ENCODE measurements around the gene HS6ST2.
"Not testable (repeated sequence)": the region's sequence is repeated elsewhere in the genome, so short reads cannot be mapped to it uniquely, and the experiment has no call there.

HS6ST2 gene

DNA sequence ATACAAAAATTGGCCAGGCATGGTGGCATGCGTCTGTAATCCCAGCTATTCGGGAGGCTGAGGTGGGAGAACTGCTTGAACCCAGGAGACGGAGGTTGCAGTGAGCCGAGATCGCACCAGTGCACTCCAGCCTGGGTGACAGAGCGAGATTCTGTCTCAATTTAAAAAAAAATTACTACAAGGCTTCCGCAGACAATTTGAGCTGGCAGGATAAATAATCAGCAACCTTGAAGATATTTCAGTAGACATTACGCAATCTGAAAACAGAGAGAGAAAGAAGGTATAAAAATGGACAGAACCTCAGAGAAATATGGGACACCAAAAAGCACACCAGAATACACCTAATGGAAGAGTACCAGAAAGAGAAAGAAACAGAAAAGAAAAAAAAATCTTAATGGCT, 25.3 kb downstream of the HS6ST2 start:
- no peak for DNase-seq

GRCh38 chrX:132924426-132924825, 34.0 kb downstream of the HS6ST2 start:
- no peak for DNase-seq

DNA sequence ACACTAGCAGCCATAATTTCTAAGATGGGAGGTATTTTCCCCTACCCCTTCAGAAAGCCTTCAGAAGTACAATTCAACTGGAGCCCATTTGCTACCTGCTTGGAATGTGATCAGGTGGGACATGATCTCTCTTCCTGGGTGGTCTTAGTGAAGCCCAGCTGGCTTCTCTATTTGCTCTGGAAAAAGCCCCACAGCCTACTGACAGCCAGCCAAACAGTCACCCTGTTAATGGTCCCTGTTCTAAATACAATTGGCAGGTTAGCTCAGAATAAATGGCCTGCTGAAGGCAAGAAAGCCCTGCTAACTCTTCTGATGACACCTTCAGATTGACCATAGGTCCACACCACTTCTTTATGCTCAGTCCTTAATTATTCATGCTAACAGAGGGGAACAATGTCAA, 39.9 kb downstream of the HS6ST2 start:
- DNase-seq: no peak

GRCh38 chrX:132916349-132916748, 42.1 kb downstream of the HS6ST2 start:
- no peak for DNase-seq

DNA sequence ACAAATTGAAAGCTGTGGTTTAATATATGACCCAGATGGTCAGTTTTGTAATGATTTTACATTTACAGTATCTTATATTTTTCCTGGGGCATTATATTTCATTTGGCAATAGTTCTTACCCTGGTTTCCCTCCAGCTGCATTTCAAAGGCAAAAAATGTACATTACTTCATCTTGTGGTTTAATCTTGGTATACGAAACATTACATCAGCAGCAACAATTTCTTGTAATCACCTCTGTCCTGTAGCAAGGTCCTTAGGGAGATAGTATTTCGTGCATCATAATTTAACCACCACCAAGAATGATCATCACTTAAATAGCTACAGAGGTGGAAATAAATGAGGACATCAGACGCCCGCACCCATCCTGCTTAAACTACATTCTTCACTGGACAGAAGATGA, 48.8 kb downstream of the HS6ST2 start:
- no peak for DNase-seq

- no peak for DNase-seq
These were observed 49.5 kb downstream of the HS6ST2 start for GRCh38 chrX:132908891-132909290.

DNA sequence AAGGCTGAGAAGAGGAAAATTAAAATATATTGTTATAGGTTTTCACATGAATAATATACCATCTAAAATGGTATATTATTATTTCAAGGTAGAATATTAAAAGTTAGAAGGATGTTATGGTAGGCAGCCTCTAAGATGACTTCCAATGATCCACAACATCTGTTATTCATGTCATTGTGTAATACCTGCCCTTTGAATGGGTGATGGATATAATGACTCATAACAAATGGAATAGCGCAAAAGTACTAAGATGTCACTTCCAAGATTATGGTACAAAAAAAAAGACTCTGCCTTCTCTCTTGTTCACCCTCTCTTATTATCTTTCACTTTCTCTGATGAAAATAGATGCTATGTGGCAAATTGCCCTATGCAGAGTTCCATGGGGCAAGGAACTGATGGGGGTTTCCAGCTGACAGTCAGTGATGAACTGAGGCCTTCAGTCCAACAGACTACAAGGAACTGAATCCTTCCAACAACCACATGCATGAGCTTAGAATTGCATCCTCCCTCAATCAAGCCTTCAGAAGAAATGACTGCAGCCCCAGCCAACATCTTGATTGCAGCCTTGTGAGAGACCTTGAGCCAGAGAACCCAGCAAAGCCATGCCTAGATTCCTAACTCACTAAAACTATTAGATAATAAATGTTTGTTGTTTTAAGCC, 57.7 kb downstream of the HS6ST2 start:
- DNase-seq: no peak

DNA sequence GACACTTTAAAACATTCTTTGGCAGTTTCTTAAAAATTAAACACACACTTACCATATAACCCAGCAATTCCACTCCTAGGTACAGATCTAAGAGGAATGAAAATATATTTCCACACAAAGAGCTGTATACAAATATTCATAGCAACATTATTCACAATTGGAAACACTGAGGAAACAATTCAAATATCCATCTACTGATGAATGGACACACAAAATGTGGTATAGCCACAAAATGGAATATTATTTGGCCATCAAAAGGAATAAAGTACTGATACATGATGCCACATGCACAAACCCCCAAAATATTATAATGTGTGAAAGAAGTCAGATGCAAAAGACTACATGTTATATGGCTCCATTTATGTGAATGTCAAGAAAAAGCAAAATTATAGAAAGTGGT, 70.9 kb downstream of the HS6ST2 start:
- no peak for DNase-seq

DNA sequence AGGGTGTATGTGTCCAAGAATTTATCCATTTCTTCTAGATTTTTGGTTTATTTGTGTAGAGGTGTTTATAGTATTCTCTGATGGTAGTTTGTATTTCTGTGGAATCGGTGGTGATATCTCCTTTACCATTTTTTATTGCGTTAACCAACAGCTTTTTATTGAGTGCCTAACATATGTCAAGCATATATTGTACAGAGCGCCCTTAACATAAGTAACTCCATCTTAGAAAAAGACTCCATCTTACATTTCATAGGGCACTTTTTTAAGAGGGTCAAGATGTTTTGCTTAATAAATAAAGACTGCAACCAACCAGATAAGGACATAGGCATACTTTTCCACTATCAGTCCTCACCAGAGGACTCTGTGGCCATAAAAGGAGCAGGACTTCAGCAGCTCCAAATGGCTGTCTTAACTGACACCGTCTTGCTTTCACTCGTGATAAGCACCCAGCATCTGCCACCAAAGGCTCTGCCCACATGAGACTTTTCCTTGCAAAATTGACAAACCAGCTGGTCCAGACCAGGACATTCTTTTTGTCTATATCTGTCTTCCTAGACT, 75.0 kb downstream of the HS6ST2 start:
- no peak for DNase-seq

DNA sequence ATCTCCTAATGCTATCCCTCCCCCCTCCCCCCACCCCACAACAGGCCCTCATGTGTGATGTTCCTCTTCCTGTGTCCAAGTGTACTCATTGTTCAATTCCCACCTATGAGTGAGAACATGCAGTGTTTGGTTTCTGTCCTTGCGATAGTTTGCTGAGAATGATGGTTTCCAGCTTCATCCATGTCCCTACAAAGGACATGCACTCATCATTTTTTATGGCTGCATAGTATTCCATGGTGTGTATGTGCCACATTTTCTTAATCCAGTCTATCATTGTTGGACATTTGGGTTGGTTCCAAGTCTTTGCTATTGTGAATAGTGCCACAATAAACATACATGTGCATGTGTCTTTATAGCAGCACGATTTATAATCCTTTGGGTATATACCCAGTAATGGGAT, 77.7 kb downstream of the HS6ST2 start:
- not testable (repeated sequence) for DNase-seq

- DNase-seq: no peak
These were observed 80.4 kb downstream of the HS6ST2 start for GRCh38 chrX:132877954-132878536.

GRCh38 chrX:132876523-132877338, 81.7 kb downstream of the HS6ST2 start:
- DNase-seq: no peak

DNA sequence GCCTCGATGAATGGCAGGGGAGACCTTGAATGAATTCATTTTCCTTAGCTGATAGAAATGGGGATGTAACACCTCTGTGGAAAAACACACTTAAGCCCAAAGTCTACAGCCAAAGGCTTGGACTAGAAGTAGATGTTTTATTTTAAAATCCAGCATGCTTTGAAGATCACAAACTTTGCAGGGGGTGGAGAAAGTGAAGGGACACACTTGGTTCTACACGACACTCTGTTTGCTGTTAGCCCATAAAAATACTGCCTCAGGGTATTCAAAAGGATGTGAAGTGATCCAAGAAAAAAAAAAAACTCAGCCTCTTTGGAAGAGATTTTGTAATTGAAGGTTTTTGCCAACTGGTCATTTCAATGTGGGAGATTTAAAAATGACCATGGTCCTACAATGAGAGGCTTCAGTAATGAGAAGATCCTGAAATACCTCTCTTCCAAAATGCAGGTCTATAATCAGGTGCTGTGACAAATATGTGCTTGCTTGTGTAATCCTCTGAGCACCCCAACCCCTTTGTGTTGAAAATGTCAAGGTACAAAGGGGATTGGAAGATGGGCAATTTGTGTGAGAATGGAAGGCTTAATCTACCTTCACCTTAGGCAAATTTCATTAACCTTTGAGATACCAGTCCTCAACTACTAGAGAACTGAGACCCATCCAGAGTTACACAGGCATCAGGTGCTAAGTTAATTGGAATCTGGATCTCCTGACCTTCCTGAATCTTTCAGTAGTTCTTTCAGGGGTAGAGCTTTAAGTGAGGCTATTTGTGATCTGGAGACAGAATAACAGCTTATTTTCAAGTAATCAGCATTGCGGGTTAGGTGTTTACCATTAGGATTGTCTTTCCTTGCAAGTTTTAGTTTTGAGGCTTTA, 82.5 kb downstream of the HS6ST2 start:
- no peak for DNase-seq

DNA sequence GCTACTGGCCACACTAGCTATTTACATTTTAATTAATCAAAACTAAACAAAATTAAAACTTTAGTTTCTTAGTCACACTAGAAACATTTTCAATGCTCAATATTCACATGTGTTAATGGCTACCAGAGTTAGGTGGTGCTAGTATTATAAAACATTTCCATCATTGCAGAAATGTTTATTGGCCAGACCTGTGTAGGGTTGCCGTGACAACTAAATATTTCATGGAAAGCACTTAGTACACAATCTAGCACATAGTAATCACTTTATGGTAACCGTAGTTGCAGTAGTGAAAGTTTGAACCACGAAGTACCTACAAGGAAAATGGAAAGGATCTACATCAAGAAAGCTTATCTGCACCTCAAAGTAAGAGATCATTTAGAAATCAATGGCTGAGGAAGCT, 95.9 kb downstream of the HS6ST2 start:
- no peak for DNase-seq

GRCh38 chrX:132861076-132861475, 97.4 kb downstream of the HS6ST2 start:
- DNase-seq: no peak

DNA sequence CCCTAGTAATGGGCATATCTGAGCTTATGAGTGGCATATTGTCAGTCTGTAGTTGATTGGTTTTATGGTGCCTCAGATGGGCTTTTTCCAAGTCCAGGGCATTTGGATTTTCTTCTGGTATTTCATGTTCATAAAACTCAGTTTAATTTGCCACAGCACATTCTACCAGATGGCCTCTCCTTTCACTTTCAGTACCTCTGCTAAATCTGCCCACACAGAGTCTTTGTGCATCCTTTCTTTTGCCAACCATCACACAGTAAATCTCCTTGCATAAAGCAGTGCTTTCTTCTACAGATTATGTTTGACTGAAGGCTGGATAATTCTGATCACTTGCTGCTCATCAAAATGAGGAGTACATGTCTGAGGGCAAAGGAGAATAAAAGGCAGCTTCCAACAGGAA, 98.2 kb downstream of the HS6ST2 start:
- no peak for DNase-seq

DNA sequence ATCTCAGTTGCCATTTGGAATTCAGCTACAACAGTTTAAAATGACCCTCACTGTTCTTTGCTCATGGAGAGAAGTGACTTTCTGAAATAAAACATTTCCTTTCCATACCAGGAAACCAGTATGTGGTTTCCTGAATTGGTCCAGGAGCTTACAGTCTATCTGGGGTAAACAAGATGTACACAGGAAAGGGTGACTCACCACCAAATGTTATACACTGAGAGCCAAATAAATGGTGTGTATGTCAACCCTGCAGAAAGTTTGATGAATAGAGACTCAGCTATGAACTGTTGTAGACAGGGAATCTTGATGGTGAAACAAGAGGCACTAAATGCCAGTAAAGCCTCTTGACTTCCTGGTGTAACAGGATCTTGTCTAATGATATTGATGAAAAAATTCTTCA, 100.4 kb downstream of the HS6ST2 start:
- no peak for DNase-seq

DNA sequence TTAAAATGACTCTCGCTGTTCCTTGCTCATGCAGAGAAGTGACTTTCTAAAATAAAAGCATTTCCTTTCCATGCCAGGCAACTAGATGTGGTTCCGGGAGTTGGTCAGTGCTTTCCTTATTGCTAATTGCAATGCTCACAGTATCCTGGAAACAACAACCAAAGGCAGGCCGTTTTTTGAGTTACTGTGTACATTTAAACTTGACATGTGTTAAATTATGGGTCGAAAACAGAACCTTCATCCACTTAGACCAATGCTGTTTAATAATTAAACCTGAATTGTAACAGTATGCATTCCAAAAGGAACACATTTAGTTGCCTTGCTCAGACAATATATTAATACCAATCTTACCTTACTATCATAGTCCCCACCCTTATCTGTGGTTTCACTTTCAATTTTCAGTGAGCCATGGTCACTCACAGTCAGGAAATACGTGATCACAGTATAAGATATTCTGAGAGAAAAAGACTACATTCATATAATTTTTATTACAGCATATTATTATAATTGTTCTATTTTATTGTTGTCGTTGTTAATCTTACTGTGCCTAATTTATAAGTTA, 102.6 kb downstream of the HS6ST2 start:
- no peak for DNase-seq

DNA sequence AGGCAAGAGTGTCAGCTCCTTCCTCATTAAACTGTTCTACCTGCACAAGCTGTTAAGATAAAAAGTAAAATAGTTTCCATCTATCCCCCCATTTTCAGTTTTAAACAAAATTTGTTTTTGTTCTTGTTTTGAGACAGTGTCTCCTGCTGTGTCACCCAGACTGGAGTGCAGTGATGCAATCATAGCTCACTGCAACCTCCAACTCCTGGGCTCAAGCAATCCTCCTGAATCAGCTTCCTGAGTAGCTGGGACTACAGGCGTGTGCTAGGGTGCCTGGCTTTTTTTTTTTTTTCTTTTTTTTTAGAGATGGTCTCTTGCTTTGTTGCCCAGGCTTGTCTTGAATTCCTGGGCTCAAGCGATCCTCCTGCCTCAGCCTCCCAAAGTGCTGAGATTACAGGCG, 105.4 kb downstream of the HS6ST2 start:
- no peak for DNase-seq

DNA sequence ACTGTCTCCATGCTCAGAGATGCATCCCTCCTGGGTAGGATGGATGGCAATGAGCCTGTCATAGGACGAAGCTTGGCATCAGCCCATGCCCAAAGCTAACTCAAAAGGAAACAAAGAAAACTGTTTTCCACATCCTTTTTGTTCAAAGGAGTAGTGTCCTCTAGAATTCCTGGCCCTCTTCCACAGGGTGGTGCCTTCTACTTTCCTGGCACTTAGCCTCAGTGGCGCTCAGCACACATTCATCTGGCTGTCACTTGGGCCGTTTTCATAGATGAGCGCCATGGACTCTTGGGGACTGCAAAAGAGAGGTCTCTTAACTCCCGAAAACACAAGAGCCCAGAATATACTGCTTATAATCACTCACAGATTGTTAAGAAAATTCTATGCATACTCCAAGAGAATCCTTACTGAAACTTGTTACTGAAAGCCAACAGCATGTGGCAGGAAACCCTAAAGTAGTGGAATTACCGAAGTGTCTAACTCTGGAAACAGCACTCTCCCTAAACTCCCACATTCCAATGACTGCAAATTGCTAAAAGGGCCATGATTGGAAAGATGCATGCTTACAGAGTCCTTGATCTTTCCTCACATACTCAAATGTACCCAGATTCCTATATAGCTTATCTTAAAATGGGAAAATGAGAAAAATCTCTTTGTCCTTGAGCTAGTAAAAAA, 110.0 kb downstream of the HS6ST2 start:
- no peak for DNase-seq

- no peak for DNase-seq
These were observed 115.1 kb downstream of the HS6ST2 start for GRCh38 chrX:132843363-132843762.
